Measurements from ENCODE around the gene KIF12.
A peak's percentile ranks its signal among the peaks of the same experiment; 100 is the strongest.

The KIF12 gene

DNA sequence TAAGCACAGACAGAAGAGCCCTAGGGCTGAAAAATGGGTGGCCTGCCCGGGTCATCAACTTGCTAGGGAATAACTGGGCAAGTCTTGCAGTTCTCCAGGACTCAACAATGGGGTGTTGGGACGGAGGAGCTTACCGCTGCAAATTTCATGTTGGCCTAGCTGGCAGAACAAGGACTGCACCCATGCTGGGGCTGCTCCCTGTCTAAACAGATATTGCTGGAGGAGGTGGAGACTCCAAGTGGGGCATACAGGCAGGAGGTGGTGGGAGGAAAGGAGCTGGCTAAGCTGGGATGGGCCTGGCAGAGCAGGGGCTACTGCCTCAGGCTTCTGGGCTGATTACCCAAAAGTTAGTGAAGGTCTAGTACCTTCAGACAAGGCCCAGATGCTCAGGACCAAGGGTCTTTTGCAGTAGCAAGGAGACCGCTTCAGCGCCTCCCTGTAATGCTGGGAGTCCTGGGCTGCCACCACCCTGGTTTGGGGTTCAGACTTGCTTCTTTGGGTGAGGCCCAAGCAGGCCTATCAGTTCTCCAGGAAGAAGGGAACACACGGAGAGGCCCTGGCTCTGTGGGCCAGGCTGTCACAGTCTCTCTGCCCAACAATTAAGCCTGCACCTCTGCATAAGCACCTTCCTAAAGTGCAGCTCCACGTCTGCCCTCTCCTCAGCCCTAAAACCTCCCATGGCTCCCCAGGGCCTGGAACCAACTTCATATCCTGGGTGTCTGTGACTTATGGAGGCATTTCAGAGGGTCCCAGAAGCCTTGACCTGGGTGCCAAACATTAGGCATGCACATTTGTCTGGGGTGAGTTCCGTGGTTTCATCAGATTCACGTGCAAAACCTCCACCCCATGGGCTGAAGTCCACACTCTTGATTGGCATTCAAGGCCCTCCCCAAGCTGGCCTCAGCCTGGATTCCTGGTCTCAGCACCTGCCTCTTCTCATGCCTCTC is 24.2 kb upstream of the KIF12 start:
- no peak for DNase-seq (ENCODE audit: low read depth)

DNA sequence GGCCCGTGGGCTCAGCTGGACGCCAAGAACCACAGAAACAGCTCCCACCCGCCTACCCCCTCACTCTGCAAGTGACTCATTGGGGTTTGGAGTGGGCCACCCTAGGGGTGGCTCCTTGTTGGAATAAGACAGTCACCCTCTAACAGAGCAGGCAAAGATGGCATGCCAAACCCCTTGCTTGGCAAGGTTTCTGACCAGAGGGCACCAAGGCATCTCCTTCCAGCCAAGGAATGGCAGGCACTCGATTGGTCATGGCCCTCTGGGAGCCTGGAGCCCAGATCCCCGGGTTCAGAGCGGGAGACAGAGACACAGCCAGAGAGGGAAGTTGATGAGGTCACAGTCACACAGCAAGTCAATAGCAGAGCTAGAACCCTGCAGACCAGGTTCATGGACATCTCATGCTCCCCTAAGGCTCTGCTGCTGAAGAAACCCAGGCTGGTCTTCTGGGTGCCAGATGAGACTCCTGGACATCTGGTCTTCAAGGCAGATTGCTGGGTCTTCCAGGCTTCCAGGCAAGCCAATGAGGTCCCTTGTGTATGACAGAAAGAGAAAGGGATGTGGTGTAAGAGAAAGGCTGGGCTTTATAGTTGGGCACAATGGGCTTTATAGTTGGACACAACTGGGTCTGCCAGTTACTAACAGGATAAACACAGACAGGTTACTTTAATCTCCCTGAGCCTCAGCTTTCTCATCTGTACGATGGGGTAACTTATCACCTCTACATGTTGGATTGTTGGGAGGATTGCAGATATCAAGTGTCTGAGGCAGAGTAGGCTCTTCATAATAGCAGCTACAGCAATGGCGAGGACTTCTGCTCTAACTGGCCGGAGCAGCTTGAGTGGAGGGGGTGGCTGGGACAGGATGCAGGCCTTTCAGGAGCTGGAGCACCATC is 23.3 kb upstream of the KIF12 start:
- no peak for DNase-seq (ENCODE audit: low read depth)

DNA sequence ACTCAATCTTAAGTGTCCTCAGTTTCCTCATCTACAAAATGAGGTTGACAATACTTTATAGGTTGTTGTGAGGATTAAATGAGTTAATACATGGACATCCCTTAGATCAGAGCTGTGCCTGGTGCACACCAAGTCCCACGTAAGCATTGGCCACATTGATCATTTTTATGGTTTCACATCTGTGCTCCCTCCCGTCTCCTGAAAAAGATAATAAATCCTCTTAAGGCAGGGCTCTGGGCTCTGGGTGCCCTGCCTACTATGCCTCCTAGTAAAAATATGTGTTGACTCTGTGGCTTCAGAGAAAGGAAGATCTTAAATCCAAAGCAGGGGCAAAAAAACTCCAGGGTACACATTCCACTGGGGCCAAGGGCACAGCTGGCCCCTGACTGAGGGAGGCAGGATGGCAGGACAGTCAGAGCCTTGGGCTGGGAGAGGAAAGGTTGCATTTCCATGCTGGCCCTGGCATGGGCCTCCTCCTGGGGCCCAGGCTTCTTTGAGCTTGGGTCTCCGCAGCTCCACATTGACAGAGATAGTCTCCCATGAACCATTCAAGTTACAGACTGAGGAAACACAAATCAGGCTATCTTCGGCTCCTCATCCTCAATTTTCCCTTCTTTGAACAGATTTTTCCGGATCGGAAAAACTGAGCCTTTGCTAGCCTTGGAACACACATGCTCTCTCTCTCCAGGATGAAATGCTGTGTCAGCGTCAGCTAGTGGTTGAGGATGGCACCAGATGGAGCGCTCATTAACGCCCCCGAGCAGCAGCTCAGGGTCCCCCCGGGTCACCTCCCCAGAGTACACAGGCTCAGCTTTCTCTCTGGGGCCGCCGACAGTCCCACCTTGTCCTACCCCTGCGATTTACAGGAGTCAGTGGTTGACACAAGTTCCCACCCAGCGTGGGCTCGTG is 22.4 kb upstream of the KIF12 start:
- DNase-seq (ENCODE audit: low read depth) = no peak

DNA sequence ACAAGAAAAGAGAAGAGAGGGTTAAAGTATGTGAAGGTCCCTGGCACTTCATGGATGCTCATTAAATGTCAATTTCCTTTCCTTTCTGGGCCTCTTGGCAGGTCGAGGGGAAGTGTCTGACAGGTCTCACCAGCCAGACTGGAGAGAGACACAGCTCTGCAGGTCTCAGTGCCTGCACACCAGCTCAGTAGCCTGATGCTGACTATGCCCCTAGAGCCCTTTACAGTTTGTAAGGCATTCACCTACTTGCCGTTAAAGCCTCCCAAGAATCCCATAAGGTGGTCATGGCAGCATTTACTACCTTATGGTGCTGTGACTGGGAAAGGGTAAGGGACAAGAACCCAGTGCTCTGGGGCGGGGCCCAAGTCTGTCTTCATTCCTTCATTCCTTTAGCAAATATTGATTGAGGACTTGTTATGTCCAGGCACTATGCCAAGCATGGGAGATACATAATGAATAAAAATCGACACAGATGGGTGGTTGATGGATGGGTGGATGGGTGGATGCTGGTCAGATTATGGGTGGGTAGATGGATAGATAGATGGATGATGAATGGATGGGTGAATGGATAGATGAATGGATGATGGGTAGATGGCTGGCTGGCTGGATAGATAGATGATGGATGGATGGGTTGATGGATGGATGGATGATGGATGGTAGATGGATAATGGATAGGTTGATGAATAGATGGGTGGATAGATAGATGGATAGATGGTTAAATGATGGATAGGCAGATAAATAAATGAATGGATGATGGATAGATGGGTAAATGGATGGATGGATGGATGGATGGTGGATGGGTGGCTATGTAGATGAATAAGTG is 21.3 kb upstream of the KIF12 start:
- no peak for DNase-seq (ENCODE audit: low read depth)

DNA sequence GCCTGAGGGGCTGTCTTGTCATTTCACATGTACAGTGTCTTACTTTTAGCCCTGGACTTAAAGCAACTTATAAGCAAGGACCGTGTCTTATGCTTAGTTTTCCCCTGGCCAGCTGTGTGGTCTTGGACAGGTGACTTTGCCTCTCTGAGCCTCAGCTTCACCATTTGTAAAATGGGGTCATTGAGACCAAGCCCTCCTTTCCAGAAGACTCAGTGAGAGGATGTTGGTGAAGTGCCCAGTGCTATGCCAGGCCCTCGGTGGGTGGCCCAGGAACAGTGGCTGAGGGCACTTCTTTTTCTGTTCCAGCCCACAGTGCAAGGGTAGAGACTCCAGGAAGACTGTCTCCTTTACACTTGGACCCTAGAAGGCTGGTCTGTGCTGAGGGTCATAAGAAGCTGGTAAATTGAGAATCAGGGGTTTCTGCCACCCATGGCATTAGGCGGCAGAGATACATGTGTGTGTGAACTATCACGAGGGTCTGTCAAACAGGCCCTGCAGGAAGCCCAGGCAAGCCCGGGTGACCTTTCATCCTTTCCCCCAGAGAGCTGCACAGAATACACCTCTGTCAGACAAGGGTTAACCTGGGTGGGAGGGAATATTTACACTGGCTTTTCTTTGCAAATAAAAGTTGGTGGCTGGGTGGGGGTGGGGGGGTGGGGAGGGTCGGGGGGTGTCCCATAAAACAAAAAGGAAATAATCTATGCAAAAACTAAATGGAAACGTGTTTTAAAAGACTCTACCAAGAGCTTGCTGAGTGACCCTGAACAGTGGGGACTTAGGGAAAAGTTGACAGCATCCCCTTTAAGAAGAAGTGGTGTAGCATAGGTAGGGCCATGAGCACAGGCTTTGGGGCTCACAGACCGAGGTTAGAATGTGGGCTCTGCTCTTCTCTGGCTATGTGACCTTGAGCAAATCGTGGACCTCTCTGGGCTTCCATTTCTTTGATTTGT is 20.4 kb upstream of the KIF12 start:
- DNase-seq (ENCODE audit: low read depth) = no peak

DNA sequence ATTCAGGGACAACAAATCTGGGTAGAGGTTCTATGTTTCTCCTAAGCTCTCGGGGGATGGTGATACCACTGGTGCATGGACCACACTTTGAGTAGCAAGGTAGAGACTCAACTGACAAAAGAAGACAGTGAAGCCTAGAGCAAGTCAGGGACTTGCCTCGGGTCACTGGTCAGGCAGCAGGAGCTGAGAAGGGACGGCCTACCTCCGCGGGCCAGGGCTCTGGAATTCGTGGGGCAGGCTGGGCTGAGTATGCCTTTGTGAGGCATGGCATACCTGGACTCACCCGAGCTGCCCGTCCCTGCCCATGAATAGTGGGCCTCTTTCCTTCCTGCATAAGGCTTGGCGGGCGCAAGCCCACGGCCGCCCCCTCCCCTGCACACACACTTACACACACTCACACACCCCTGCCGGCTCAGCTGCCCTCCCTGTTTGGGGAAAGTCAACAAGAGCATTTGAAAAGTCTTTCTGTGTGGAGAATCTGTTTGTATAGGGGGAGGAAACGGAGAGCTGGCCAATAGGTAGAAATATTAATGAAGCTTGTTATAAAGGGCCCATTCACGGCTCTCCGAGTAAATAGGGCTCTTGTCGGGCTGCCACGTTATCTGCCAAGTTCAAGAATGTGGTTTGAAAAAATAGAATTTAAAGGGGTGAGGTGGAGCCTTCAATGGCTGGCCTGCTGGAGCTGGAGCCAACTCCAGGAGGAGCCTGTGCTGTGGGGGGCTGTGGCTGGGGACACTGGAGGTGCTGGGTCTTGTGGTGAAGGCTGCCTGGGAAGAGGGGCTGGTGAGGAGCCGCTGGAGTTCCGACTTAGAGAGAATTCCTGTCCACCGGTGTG is 19.1 kb upstream of the KIF12 start:
- DNase-seq (ENCODE audit: low read depth) = no peak

- DNase-seq (ENCODE audit: low read depth) = no peak
Measured at GRCh38 chr9:114117614-114117995, 18.5 kb upstream of the KIF12 start.

DNA sequence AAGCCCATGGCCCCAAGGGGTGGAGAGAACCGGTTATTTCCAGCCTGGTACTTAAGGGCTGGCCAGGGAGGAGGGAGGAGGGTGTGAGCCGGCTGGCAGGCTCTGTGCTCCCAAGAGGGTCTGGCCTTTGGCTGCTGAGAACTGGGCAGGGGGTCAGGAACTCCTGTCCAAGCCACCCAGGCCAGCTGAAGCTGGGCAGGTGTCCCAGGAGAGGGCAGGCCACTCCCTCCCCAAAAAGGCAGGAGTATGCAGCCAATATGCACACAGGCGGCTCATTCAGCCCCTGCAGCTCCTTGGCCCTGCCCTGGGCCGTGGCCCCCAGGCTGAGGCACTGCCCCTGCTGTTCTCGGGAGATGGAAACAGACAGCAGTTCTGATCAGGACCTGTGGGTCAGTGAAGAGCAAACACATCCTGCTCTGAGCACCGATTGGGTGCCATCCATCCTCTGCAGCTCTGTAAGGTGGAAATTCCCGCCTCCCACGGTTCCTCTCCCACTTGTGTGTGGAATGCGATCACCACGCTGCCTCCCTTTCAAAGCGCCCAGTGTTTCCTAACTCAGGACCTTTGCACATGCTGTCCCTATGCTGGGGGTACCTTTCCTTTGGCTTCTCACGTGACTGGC is 17.1 kb upstream of the KIF12 start:
- DNase-seq (ENCODE audit: low read depth) = no peak

GRCh38 chr9:114115654-114116125 is 16.6 kb upstream of the KIF12 start:
- no peak for DNase-seq (ENCODE audit: low read depth)

- DNase-seq (ENCODE audit: low read depth) = peak; percentile 34
Measured at GRCh38 chr9:114114364-114114763, 15.3 kb upstream of the KIF12 start.

DNA sequence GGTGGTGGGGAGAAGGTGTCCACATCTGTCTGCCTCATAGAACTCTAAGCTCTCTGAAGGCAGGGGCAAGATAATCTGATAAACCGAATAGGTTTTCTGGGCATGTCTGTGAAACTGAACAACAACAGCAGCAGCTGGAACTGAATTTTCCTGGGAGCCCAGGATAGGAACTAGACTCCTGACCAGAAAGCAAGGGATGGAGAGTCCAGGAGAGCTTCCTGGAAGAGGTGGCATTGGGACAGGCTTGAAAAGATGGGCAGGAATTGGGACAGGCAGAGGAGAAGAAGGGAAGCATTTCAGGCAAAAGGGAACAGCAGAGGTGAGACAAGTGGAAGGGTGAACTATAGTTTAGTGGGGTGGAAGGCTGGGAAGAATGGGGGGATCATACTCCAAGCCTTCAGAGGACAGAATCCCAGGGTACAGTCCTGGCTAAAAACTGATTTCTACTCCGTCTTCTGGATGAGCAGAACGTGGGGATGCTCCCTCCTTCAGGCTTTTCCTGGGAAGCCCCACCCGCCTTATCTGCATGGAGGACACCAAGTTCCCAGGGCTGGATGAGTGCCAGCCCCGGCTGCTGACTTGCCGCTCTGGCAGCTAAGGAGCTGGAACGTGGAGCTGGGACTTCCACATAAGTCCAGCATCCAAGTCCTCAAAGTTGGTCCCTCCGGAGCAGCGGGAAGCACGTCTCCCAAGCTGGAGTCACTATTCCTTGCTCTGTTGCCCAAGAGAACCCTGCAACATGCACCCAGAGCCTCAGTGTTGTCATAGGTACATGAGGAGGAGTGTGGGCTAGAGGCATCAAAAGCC is 13.9 kb upstream of the KIF12 start:
- peak; percentile 91 for DNase-seq (ENCODE audit: low read depth)

DNA sequence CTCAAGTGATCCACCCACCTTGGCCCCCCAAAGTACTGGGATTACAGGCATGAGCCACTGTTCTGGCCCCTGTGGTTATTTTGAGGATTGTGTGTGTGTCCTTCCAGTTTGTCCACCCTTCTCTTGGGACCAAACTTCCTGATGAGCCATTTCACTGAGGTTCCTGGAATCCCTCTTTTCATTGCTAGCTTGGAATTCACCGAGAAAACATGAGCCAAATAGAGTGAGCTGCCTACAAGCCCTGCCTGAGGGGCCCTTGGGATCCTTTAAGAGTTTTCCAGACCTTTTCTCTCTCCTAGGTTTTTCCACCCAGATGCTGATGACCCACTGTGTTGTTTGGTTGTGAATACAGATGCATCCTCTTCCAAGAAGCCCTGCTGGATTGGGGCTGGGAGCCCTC is 13.2 kb upstream of the KIF12 start:
- DNase-seq (ENCODE audit: low read depth) = peak; percentile 68

DNA sequence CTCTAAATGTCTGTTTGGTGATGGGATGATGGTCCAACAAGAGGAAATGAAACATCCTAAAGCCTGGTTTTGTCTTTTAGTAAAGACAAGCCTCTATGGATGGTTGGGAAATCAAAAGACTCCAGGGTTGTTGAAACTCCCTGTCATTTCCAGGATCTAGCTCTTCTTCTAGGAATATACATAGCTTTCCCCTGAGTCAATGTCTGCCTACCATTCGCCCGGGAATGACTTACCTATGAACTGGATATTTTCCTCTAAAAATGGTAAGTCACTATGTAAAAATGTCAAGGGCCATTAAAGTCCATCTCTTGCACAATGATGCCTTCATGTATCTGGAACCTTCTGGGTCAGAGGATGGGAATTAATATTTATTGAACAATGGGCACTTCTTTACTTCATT is 11.1 kb upstream of the KIF12 start:
- DNase-seq (ENCODE audit: low read depth) = peak; percentile 94

DNA sequence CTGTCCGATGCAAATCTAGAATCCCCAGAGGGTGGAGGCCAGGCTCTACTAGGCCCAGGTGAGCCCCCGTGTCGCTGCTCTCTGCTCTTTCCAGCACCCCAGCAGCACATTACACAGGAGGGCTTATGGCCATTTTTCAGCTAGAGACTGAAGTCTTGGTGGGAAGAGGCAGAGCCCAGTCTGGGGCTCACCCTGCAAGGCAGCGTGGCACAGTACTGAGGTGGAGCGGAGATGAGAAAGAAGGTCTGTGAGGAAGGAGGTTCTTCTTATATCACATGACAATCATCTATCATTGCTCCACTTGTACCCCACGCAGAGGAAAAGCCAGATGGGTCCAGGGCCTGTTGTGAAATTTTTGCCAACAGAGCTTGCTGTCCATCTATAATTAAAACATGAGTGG is 10.0 kb upstream of the KIF12 start:
- DNase-seq (ENCODE audit: low read depth) = no peak

DNA sequence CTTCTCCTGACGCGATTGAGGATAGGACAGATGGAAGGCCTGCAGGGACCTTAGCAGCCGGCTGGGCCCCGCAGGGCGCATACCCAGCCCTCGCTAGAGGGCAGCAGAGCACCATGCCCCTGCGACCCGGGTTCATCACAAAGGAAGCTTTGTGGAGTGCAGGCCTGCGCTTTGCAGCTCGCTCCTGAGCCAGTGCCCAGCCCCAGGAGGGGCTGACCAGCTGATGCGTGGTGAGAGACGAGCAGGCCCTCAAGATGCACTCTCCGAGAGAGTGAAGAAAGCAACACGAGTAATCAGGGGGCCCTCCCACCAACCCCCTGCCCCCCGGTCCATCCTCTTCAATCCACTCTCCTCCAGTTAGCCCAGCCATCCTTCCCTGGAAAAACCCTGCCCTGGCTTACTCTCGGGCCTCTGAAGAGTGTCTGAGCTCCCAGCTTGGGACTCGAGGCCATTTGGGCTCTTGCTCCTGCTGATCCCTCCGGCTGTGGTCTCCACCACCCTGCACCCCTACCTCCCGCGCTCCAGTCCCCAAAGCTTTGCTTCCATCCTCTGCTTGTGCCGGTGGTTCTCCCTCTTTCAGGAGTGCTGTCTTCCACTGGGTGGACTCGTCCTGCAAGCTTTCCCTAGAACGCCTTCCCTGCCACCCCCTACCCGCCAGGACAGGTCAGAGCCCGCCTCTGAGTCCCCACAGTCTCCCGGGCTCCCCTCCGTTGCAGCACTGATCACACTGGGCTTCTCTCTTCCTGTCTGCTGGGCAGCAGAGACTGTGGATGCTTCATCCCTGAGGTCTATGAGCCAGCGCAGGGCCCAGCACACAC is 9.1 kb upstream of the KIF12 start:
- DNase-seq (ENCODE audit: low read depth) = peak; percentile 80

DNA sequence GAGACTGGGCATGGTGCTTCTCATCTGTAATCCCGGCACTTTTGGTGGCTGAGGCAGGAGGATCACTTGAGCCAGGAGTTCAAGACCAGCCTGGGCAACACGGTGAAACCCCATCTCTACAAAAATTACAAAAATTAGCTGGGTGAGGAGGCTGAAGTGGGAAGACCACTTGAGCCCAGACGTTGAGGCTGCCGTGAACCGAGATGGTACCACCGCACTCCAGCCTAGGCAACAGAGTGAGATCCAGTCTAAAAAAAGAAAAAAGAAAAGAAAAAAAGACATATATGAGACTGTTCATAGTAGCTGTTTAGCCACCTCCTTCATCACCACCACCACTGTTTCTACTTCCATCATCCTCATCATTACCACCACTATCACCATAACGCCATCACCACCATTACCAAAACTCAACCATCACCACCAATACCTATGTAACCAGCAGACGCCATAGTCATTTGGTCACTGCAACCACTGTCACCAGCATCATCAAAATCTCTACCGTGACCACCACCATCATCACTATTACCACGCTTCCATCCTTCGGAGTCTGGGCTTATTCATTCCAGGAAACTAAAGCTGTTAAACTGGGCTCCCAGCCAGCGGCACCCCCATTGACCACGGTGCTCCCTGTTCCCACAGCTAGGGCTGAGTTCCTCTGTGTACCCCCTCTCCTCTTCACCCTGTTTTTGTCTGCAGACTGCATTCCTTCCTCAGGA is 8.4 kb upstream of the KIF12 start:
- no peak for DNase-seq (ENCODE audit: low read depth)

Data from EH (cell line).